ENCODE measurements around the gene OR10V1.
A peak's percentile ranks its signal among the peaks of the same experiment; 100 is the strongest.

The OR10V1 gene

GRCh38 chr11:59754859-59755700 lies 41.4 kb upstream of the OR10V1 start, which contains the start of gene STX3:
Gene STX3, plus strand, starts transcription at chr11:59755376. Its CDS starts 230 bp downstream, at chr11:59755606.
- Histone ChIP-seq H3K79me1 (replicated peaks; ENCODE audit: low read length, poor library complexity, severe bottlenecking) (no peaks in the 10 kb centered on the region), H3K27ac (ENCODE audit: low read length, poor library complexity, severe bottlenecking) (peak within 1 kb of the TSS; percentile 97), H3K9ac (ENCODE audit: low read length) (peak within 1 kb of the TSS; percentile 95), H3K4me1 (ENCODE audit: control insufficient read depth, insufficient read depth, low read depth, low read length) (peaks cover 13% of the 10 kb centered on the region), H3K4me3 (ENCODE audit: insufficient read depth in 1 of 2, low read depth in 1 of 2, low read length in 2 of 2) (peak within 1 kb of the TSS; percentile 92 to 96), H2BK12ac (ENCODE audit: low read length in 2 of 2) (peak within 1 kb of the TSS; percentile 44 to 91), H2BK5ac (ENCODE audit: low read depth, low read length, poor library complexity, severe bottlenecking) (peak within 1 kb of the TSS; percentile 96), H3K9me3 (ENCODE audit: control insufficient read depth, low read length) (no peaks in the 10 kb centered on the region), H2BK15ac (ENCODE audit: low read depth, poor library complexity, severe bottlenecking) (peak within 1 kb of the TSS; percentile 87), H4K91ac (ENCODE audit: low read length) (peak within 1 kb of the TSS; percentile 88), H3K4me2 (ENCODE audit: low read length, poor library complexity, severe bottlenecking) (peak within 1 kb of the TSS; percentile 88), H3K14ac (ENCODE audit: low read length in 2 of 2) (peak within 1 kb of the TSS in 1 of 2 experiments; percentile 82), H3K27me3 (ENCODE audit: control insufficient read depth in 1 of 2, insufficient read depth in 1 of 2, low read length in 2 of 2) (no peaks in the 10 kb centered on the region), H3K18ac (ENCODE audit: low read depth in 1 of 2, low read length in 2 of 2) (peak within 1 kb of the TSS; percentile 95), H2AFZ (ENCODE audit: low read depth, low read length) (peak within 1 kb of the TSS; percentile 75), H2AK5ac (ENCODE audit: low read length, severe bottlenecking) (peak within 1 kb of the TSS; percentile 50), H3K4ac (ENCODE audit: low read depth in 1 of 2, low read length in 2 of 2) (peak within 1 kb of the TSS; percentile 83 to 87), H3K36me3 (ENCODE audit: control insufficient read depth in 1 of 2, insufficient read depth in 2 of 2, low read depth in 1 of 2, low read length in 2 of 2) (peaks cover 3 to 8% of the 10 kb centered on the region in 2 experiments), H3K23ac (ENCODE audit: low read length in 2 of 2) (peak within 1 kb of the TSS in 1 of 2 experiments; percentile 84), H4K8ac (ENCODE audit: low read length) (peak within 1 kb of the TSS; percentile 93), H2BK120ac (ENCODE audit: low read depth, low read length) (peak within 1 kb of the TSS; percentile 73)
- DNase-seq = peak; percentile 86
- 1% methylated on average over 45 of the region's 80 CpGs for WGBS

- Histone ChIP-seq H3K4me3 (ENCODE audit: insufficient read depth in 1 of 2, low read depth in 1 of 2, low read length in 2 of 2) (peak overlapping the region; percentile 92 to 96), H3K4me2 (ENCODE audit: low read length, poor library complexity, severe bottlenecking) (peak overlapping the region; percentile 87), H3K9me3 (ENCODE audit: control insufficient read depth, low read length) (no peaks in the 10 kb centered on the region), H2BK15ac (ENCODE audit: low read depth, poor library complexity, severe bottlenecking) (no peak overlapping the region), H4K8ac (ENCODE audit: low read length) (no peak overlapping the region), H3K79me1 (replicated peaks; ENCODE audit: low read length, poor library complexity, severe bottlenecking) (no peaks in the 10 kb centered on the region), H3K4me1 (ENCODE audit: control insufficient read depth, insufficient read depth, low read depth, low read length) (peaks cover 13% of the 10 kb centered on the region), H2BK12ac (ENCODE audit: low read length in 2 of 2) (no peak overlapping the region), H3K23ac (ENCODE audit: low read length in 2 of 2) (no peak overlapping the region), H3K14ac (ENCODE audit: low read length in 2 of 2) (no peak overlapping the region), H3K27ac (ENCODE audit: low read length, poor library complexity, severe bottlenecking) (peak overlapping the region; percentile 93), H2BK5ac (ENCODE audit: low read depth, low read length, poor library complexity, severe bottlenecking) (peak overlapping the region; percentile 88), H3K9ac (ENCODE audit: low read length) (peak overlapping the region; percentile 95), H2BK120ac (ENCODE audit: low read depth, low read length) (peak overlapping the region; percentile 39), H2AK5ac (ENCODE audit: low read length, severe bottlenecking) (no peak overlapping the region), H2AFZ (ENCODE audit: low read depth, low read length) (peak overlapping the region; percentile 75), H3K36me3 (ENCODE audit: control insufficient read depth in 1 of 2, insufficient read depth in 2 of 2, low read depth in 1 of 2, low read length in 2 of 2) (peaks cover 3 to 8% of the 10 kb centered on the region in 2 experiments), H3K27me3 (ENCODE audit: control insufficient read depth in 1 of 2, insufficient read depth in 1 of 2, low read length in 2 of 2) (no peaks in the 10 kb centered on the region), H3K4ac (ENCODE audit: low read depth in 1 of 2, low read length in 2 of 2) (no peak overlapping the region), H3K18ac (ENCODE audit: low read depth in 1 of 2, low read length in 2 of 2) (no peak overlapping the region), H4K91ac (ENCODE audit: low read length) (no peak overlapping the region)
- no peak for DNase-seq
- 2% methylated on average over 20 of the region's 20 CpGs for WGBS
Observed at GRCh38 chr11:59754494-59754858, 40.8 kb upstream of the OR10V1 start.

- Histone ChIP-seq H3K4ac (ENCODE audit: low read depth in 1 of 2, low read length in 2 of 2) (no peak overlapping the region), H3K9me3 (ENCODE audit: control insufficient read depth, low read length) (no peaks in the 10 kb centered on the region)
Observed at GRCh38 chr11:59753650-59754493, 40.2 kb upstream of the OR10V1 start.

GRCh38 chr11:59746111-59746510 lies 32.5 kb upstream of the OR10V1 start:
- H3K9me3 ChIP-seq (ENCODE audit: control insufficient read depth, low read length) = no peaks in the 10 kb centered on the region
- no peaks in the 10 kb centered on the region for H3K79me1 ChIP-seq (replicated peaks; ENCODE audit: low read length, poor library complexity, severe bottlenecking)
- no peak overlapping the region for H3K27ac ChIP-seq (ENCODE audit: low read length, poor library complexity, severe bottlenecking)
- H2AK5ac ChIP-seq (ENCODE audit: low read length, severe bottlenecking) = no peak overlapping the region
- no peak overlapping the region for H3K14ac ChIP-seq (ENCODE audit: low read length in 2 of 2)
- no peak overlapping the region for H2BK15ac ChIP-seq (ENCODE audit: low read depth, poor library complexity, severe bottlenecking)
- H3K18ac ChIP-seq (ENCODE audit: low read depth in 1 of 2, low read length in 2 of 2) = no peak overlapping the region
- no peak for DNase-seq
- H3K4me1 ChIP-seq (ENCODE audit: control insufficient read depth, insufficient read depth, low read depth, low read length) = no peaks in the 10 kb centered on the region
- H3K4me3 ChIP-seq (ENCODE audit: insufficient read depth in 1 of 2, low read depth in 1 of 2, low read length in 2 of 2) = no peak overlapping the region
- H3K27me3 ChIP-seq (ENCODE audit: control insufficient read depth in 1 of 2, insufficient read depth in 1 of 2, low read length in 2 of 2) = peaks cover 0 to 4% of the 10 kb centered on the region in 2 experiments
- H2BK120ac ChIP-seq (ENCODE audit: low read depth, low read length) = no peak overlapping the region
- no peak overlapping the region for H3K4ac ChIP-seq (ENCODE audit: low read depth in 1 of 2, low read length in 2 of 2)
- H3K9ac ChIP-seq (ENCODE audit: low read length) = no peak overlapping the region
- no CpG with 5 or more reads among the region's 2 CpGs for WGBS
- no peak overlapping the region for H4K91ac ChIP-seq (ENCODE audit: low read length)
- no peak overlapping the region for H2BK5ac ChIP-seq (ENCODE audit: low read depth, low read length, poor library complexity, severe bottlenecking)
- no peak overlapping the region for H2BK12ac ChIP-seq (ENCODE audit: low read length in 2 of 2)
- H2AFZ ChIP-seq (ENCODE audit: low read depth, low read length) = no peak overlapping the region
- no peak overlapping the region for H3K23ac ChIP-seq (ENCODE audit: low read length in 2 of 2)
- H4K8ac ChIP-seq (ENCODE audit: low read length) = no peak overlapping the region
- H3K4me2 ChIP-seq (ENCODE audit: low read length, poor library complexity, severe bottlenecking) = no peak overlapping the region
- H3K36me3 ChIP-seq (ENCODE audit: control insufficient read depth in 1 of 2, insufficient read depth in 2 of 2, low read depth in 1 of 2, low read length in 2 of 2) = no peaks in the 10 kb centered on the region

More at GRCh38 chr11:59753650-59754493, 40.2 kb upstream of the OR10V1 start:
- H3K9ac ChIP-seq (ENCODE audit: low read length) = peak overlapping the region; percentile 95
- peaks cover 12% of the 10 kb centered on the region for H3K4me1 ChIP-seq (ENCODE audit: control insufficient read depth, insufficient read depth, low read depth, low read length)
- no peak overlapping the region for H2AFZ ChIP-seq (ENCODE audit: low read depth, low read length)
- H3K4me2 ChIP-seq (ENCODE audit: low read length, poor library complexity, severe bottlenecking) = peak overlapping the region; percentile 87
- WGBS = 34% methylated on average over 38 of the region's 47 CpGs
- H3K27ac ChIP-seq (ENCODE audit: low read length, poor library complexity, severe bottlenecking) = peak overlapping the region; percentile 93
- no peak overlapping the region for H3K23ac ChIP-seq (ENCODE audit: low read length in 2 of 2)
- peak overlapping the region; percentile 92 to 96 for H3K4me3 ChIP-seq (ENCODE audit: insufficient read depth in 1 of 2, low read depth in 1 of 2, low read length in 2 of 2)
- H2BK12ac ChIP-seq (ENCODE audit: low read length in 2 of 2) = no peak overlapping the region
- H3K18ac ChIP-seq (ENCODE audit: low read depth in 1 of 2, low read length in 2 of 2) = no peak overlapping the region
- DNase-seq = peak; percentile 83
- no peaks in the 10 kb centered on the region for H3K79me1 ChIP-seq (replicated peaks; ENCODE audit: low read length, poor library complexity, severe bottlenecking)
- H3K14ac ChIP-seq (ENCODE audit: low read length in 2 of 2) = no peak overlapping the region
- H3K27me3 ChIP-seq (ENCODE audit: control insufficient read depth in 1 of 2, insufficient read depth in 1 of 2, low read length in 2 of 2) = no peaks in the 10 kb centered on the region
- H2BK15ac ChIP-seq (ENCODE audit: low read depth, poor library complexity, severe bottlenecking) = peak overlapping the region; percentile 33
- peak overlapping the region; percentile 31 for H4K8ac ChIP-seq (ENCODE audit: low read length)
- H4K91ac ChIP-seq (ENCODE audit: low read length) = no peak overlapping the region
- H2BK5ac ChIP-seq (ENCODE audit: low read depth, low read length, poor library complexity, severe bottlenecking) = no peak overlapping the region
- H2BK120ac ChIP-seq (ENCODE audit: low read depth, low read length) = no peak overlapping the region
- H3K36me3 ChIP-seq (ENCODE audit: control insufficient read depth in 1 of 2, insufficient read depth in 2 of 2, low read depth in 1 of 2, low read length in 2 of 2) = peaks cover 3 to 8% of the 10 kb centered on the region in 2 experiments
- H2AK5ac ChIP-seq (ENCODE audit: low read length, severe bottlenecking) = peak overlapping the region; percentile 41
